DND-41 (cell line): Measurements from ENCODE around the gene CACNA1A.

Source experiments
- CTCF ChIP-seq: IDR thresholded peaks from 2 replicates; pipeline ENCODE4 v1.5.1; 2012; ENCODE audit warnings: borderline replicate concordance, low read length, moderate library complexity, mild to moderate bottlenecking; ENCODE audit not compliant: poor library complexity, severe bottlenecking; ENCODE audit errors: extremely low read depth
- EZH2 ChIP-seq: IDR thresholded peaks from 3 replicates; pipeline ENCODE4 v1.6.1; 2012; ENCODE audit warnings: borderline replicate concordance, low read depth, mild to moderate bottlenecking, moderate library complexity, low read length, inconsistent platforms; ENCODE audit not compliant: severe bottlenecking

DNA sequence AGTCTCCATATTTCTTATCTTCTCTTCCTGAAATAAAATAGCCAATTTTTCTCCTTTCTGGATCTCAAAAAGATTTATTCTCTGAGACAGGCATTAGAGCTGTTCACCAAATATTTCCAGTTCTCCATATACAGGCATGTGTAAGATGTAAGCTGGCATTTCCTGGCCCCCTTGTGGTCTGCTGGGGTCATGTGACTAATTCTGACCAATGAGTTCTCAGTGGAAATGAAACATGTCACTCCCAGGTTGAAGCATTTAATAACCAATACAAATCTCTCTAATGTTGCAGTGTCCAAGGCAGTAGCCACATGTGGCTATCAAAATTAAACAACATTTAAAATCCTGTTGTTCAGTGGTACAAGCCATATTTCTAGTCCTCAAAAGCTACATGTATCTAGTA, 14.8 kb upstream of the CACNA1A start:
- TF ChIP-seq CTCF (no peak), EZH2 (no peak)
